ENCODE data around the gene REV1.

DNA sequence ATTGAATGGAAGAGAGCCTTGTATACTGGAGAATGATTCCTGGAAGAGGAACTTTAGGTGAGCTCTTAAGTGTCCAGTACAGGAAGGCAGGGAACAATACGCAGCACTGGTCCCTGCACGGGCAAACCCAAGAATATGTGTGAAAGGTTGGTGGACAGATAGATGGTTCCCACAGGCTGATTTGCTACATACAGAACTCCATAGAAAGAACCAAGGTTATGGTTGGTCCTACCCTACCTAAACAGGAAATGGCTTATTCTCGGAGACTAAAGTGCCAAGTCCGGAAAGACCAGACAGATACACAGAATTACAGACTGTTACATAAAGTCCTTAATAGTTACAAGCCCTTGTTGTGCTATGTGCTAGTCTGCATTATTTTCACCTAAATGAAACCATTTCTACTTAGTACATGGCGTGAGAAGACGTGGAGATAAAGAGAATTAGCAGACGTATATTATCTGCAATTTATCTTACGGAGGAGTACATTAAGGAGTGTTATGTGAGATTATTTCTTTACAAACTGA, 1.2 kb downstream of the REV1 start:
- TF ChIP-seq, protein P1, sequence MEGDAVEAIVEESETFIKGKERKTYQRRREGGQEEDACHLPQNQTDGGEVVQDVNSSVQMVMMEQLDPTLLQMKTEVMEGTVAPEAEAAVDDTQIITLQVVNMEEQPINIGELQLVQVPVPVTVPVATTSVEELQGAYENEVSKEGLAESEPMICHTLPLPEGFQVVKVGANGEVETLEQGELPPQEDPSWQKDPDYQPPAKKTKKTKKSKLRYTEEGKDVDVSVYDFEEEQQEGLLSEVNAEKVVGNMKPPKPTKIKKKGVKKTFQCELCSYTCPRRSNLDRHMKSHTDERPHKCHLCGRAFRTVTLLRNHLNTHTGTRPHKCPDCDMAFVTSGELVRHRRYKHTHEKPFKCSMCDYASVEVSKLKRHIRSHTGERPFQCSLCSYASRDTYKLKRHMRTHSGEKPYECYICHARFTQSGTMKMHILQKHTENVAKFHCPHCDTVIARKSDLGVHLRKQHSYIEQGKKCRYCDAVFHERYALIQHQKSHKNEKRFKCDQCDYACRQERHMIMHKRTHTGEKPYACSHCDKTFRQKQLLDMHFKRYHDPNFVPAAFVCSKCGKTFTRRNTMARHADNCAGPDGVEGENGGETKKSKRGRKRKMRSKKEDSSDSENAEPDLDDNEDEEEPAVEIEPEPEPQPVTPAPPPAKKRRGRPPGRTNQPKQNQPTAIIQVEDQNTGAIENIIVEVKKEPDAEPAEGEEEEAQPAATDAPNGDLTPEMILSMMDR (IDR thresholded peaks at IDR 0.05; ENCODE audit: low read length) = no peak
- no peak for TF ChIP-seq EZH2phosphoT487 (IDR thresholded peaks at IDR 0.05; ENCODE audit: low read length)
- no peak for TF ChIP-seq EZH2 (optimal IDR thresholded peaks at IDR 0.05; ENCODE audit: low read depth, low read length)
